ENCODE data around the gene PLEKHG4. TPM values are rescaled to one million over a fixed set of nuclear protein-coding genes. Genes with fewer than 3 reads are reported as not detected.

Gene PLEKHG4
- total and polyA plus RNA-seq, 9 donors, result 7.6 to 13.2 (median 10.1) TPM

- no peaks in the 10 kb centered on the region for H3K9me3 ChIP-seq (replicated peaks; ENCODE audit: control insufficient read depth, low read depth, low read length)
- peaks cover 7% of the 10 kb centered on the region for H3K4me1 ChIP-seq (ENCODE audit: control insufficient read depth, insufficient read depth, low read length)
- no peaks in the 10 kb centered on the region for H3K27me3 ChIP-seq (ENCODE audit: control insufficient read depth, insufficient read depth, low read length)
- peak; percentile 73 for DNase-seq
- WGBS (ENCODE audit: insufficient coverage), result 90% methylated on average over 4 of the region's 11 CpGs
- H3K4me3 ChIP-seq (ENCODE audit: low read length), result no peak overlapping the region
- H3K27ac ChIP-seq (ENCODE audit: low read length), result no peak overlapping the region
- no peaks in the 10 kb centered on the region for H3K36me3 ChIP-seq (ENCODE audit: control insufficient read depth, insufficient read depth, low read length)
These were observed 21.9 kb downstream of the PLEKHG4 start for GRCh38 chr16:67301080-67301782.

GRCh38 chr16:67302076-67302475 is 22.7 kb downstream of the PLEKHG4 start:
- Histone ChIP-seq H3K4me3 (ENCODE audit: low read length) (no peak overlapping the region), H3K36me3 (ENCODE audit: control insufficient read depth, insufficient read depth, low read length) (no peaks in the 10 kb centered on the region), H3K27me3 (ENCODE audit: control insufficient read depth, insufficient read depth, low read length) (no peaks in the 10 kb centered on the region), H3K9me3 (replicated peaks; ENCODE audit: control insufficient read depth, low read depth, low read length) (no peaks in the 10 kb centered on the region), H3K4me1 (ENCODE audit: control insufficient read depth, insufficient read depth, low read length) (peaks cover 7% of the 10 kb centered on the region), H3K27ac (ENCODE audit: low read length) (no peak overlapping the region)
- 71% methylated on average over 5 of the region's 7 CpGs for WGBS (ENCODE audit: insufficient coverage)
- DNase-seq, result no peak

- H3K27me3 ChIP-seq (ENCODE audit: control insufficient read depth, insufficient read depth, low read length), result no peaks in the 10 kb centered on the region
- no CpG with 5 or more reads among the region's 8 CpGs for WGBS (ENCODE audit: insufficient coverage)
- H3K4me3 ChIP-seq (ENCODE audit: low read length), result no peak overlapping the region
- DNase-seq, result no peak
- no peak overlapping the region for H3K27ac ChIP-seq (ENCODE audit: low read length)
- H3K9me3 ChIP-seq (replicated peaks; ENCODE audit: control insufficient read depth, low read depth, low read length), result no peaks in the 10 kb centered on the region
- no peaks in the 10 kb centered on the region for H3K36me3 ChIP-seq (ENCODE audit: control insufficient read depth, insufficient read depth, low read length)
- peaks cover 7% of the 10 kb centered on the region for H3K4me1 ChIP-seq (ENCODE audit: control insufficient read depth, insufficient read depth, low read length)
These were observed 23.6 kb downstream of the PLEKHG4 start for GRCh38 chr16:67302970-67303369.

GRCh38 chr16:67304020-67304419 is 24.7 kb downstream of the PLEKHG4 start:
- DNase-seq, result no peak
- Histone ChIP-seq H3K9me3 (replicated peaks; ENCODE audit: control insufficient read depth, low read depth, low read length) (no peaks in the 10 kb centered on the region), H3K36me3 (ENCODE audit: control insufficient read depth, insufficient read depth, low read length) (no peaks in the 10 kb centered on the region), H3K4me1 (ENCODE audit: control insufficient read depth, insufficient read depth, low read length) (peaks cover 7% of the 10 kb centered on the region), H3K27ac (ENCODE audit: low read length) (no peak overlapping the region), H3K27me3 (ENCODE audit: control insufficient read depth, insufficient read depth, low read length) (no peaks in the 10 kb centered on the region), H3K4me3 (ENCODE audit: low read length) (no peak overlapping the region)
- WGBS (ENCODE audit: insufficient coverage), result 57% methylated on average over 1 of the region's 1 CpG

- H3K36me3 ChIP-seq (ENCODE audit: control insufficient read depth, insufficient read depth, low read length), result no peaks in the 10 kb centered on the region
- H3K9me3 ChIP-seq (replicated peaks; ENCODE audit: control insufficient read depth, low read depth, low read length), result no peaks in the 10 kb centered on the region
- H3K4me3 ChIP-seq (ENCODE audit: low read length), result no peak overlapping the region
- WGBS (ENCODE audit: insufficient coverage), result 85% methylated on average over 9 of the region's 13 CpGs
- H3K4me1 ChIP-seq (ENCODE audit: control insufficient read depth, insufficient read depth, low read length), result peaks cover 7% of the 10 kb centered on the region
- no peak for DNase-seq
- no peaks in the 10 kb centered on the region for H3K27me3 ChIP-seq (ENCODE audit: control insufficient read depth, insufficient read depth, low read length)
- H3K27ac ChIP-seq (ENCODE audit: low read length), result no peak overlapping the region
These were observed 26.1 kb downstream of the PLEKHG4 start for GRCh38 chr16:67305216-67306071.

- no peak for DNase-seq
- Histone ChIP-seq H3K36me3 (ENCODE audit: control insufficient read depth, insufficient read depth, low read length) (no peaks in the 10 kb centered on the region), H3K9me3 (replicated peaks; ENCODE audit: control insufficient read depth, low read depth, low read length) (no peaks in the 10 kb centered on the region), H3K4me3 (ENCODE audit: low read length) (no peak overlapping the region), H3K27me3 (ENCODE audit: control insufficient read depth, insufficient read depth, low read length) (no peaks in the 10 kb centered on the region), H3K27ac (ENCODE audit: low read length) (no peak overlapping the region), H3K4me1 (ENCODE audit: control insufficient read depth, insufficient read depth, low read length) (no peaks in the 10 kb centered on the region)
- 77% methylated on average over 3 of the region's 3 CpGs for WGBS (ENCODE audit: insufficient coverage)
These were observed 31.2 kb downstream of the PLEKHG4 start for GRCh38 chr16:67310561-67310960.

- no peaks in the 10 kb centered on the region for H3K4me1 ChIP-seq (ENCODE audit: control insufficient read depth, insufficient read depth, low read length)
- DNase-seq, result peak; percentile 74
- H3K4me3 ChIP-seq (ENCODE audit: low read length), result no peak overlapping the region
- H3K36me3 ChIP-seq (ENCODE audit: control insufficient read depth, insufficient read depth, low read length), result no peaks in the 10 kb centered on the region
- H3K9me3 ChIP-seq (replicated peaks; ENCODE audit: control insufficient read depth, low read depth, low read length), result no peaks in the 10 kb centered on the region
- 29% methylated on average over 2 of the region's 5 CpGs for WGBS (ENCODE audit: insufficient coverage)
- peaks cover 3% of the 10 kb centered on the region for H3K27me3 ChIP-seq (ENCODE audit: control insufficient read depth, insufficient read depth, low read length)
- no peak overlapping the region for H3K27ac ChIP-seq (ENCODE audit: low read length)
These were observed 32.5 kb downstream of the PLEKHG4 start for GRCh38 chr16:67311607-67312488.

- H3K27ac ChIP-seq (ENCODE audit: low read length), result no peak overlapping the region
- no peak overlapping the region for H3K4me3 ChIP-seq (ENCODE audit: low read length)
- H3K4me1 ChIP-seq (ENCODE audit: control insufficient read depth, insufficient read depth, low read length), result no peaks in the 10 kb centered on the region
- H3K36me3 ChIP-seq (ENCODE audit: control insufficient read depth, insufficient read depth, low read length), result no peaks in the 10 kb centered on the region
- DNase-seq, result peak; percentile 34
- no peaks in the 10 kb centered on the region for H3K9me3 ChIP-seq (replicated peaks; ENCODE audit: control insufficient read depth, low read depth, low read length)
- peaks cover 3% of the 10 kb centered on the region for H3K27me3 ChIP-seq (ENCODE audit: control insufficient read depth, insufficient read depth, low read length)
These were observed 33.4 kb downstream of the PLEKHG4 start for GRCh38 chr16:67312719-67313118.

- DNase-seq, result no peak
- H3K9me3 ChIP-seq (replicated peaks; ENCODE audit: control insufficient read depth, low read depth, low read length), result no peaks in the 10 kb centered on the region
- H3K4me1 ChIP-seq (ENCODE audit: control insufficient read depth, insufficient read depth, low read length), result no peaks in the 10 kb centered on the region
- peaks cover 10% of the 10 kb centered on the region for H3K27me3 ChIP-seq (ENCODE audit: control insufficient read depth, insufficient read depth, low read length)
- H3K27ac ChIP-seq (ENCODE audit: low read length), result no peak overlapping the region
- H3K4me3 ChIP-seq (ENCODE audit: low read length), result no peak overlapping the region
- H3K36me3 ChIP-seq (ENCODE audit: control insufficient read depth, insufficient read depth, low read length), result no peaks in the 10 kb centered on the region
These were observed 38.5 kb downstream of the PLEKHG4 start for GRCh38 chr16:67317853-67318252.

- Histone ChIP-seq H3K9me3 (replicated peaks; ENCODE audit: control insufficient read depth, low read depth, low read length) (no peaks in the 10 kb centered on the region), H3K27me3 (ENCODE audit: control insufficient read depth, insufficient read depth, low read length) (peaks cover 26% of the 10 kb centered on the region), H3K4me3 (ENCODE audit: low read length) (peak overlapping the region; percentile 37), H3K4me1 (ENCODE audit: control insufficient read depth, insufficient read depth, low read length) (peaks cover 9% of the 10 kb centered on the region), H3K36me3 (ENCODE audit: control insufficient read depth, insufficient read depth, low read length) (no peaks in the 10 kb centered on the region), H3K27ac (ENCODE audit: low read length) (no peak overlapping the region)
- 43% methylated on average over 11 of the region's 11 CpGs for WGBS (ENCODE audit: insufficient coverage)
- DNase-seq, result no peak
These were observed 46.8 kb downstream of the PLEKHG4 start for GRCh38 chr16:67326115-67326471.
